HT1080 (cell line): ENCODE results near the gene TCERG1L. TPM values are rescaled to one million over a fixed set of nuclear protein-coding genes. Genes with fewer than 3 reads are reported as not detected.
"Not testable (repeated sequence)": the region's sequence is repeated elsewhere in the genome, so short reads cannot be mapped to it uniquely, and the experiment has no call there.

Experiments
- DNase-seq: peaks from one replicate; pipeline ENCODE4 v3.0.0-alpha.2; 2015; ENCODE audit warnings: low read depth
- total RNA-seq: library from RNA; depleted of rRNA; stranded (reverse); fragments of >200 nt; shearing (Covaris generic); gene quantifications from 2 replicates; pipeline ENCODE4 v1.2.3, GENCODE V29; 2014

The TCERG1L gene
- total RNA-seq, 1 experiment from 2014 or later = not detected

- no peak for DNase-seq
These were observed 223.9 kb downstream of the TCERG1L start for GRCh38 chr10:131087464-131088215.

DNA sequence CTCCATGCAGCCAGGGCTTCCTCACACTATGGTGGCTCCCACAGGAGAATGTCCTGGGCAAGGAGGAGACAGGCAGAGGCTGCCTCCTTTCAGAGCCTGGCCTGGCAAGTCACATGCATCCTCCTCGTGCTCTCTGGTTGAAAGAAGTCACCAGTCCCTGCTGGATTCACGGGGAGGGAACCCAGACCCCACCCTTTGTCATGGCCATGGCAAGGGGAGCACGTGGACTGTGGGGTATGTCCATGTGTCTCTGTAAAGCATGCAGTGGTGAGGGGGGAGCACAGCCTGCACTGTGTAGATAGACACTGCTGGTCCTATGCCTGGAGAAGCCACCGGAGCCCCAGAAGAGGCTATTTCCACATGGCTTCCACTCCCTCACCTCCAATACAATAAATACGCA is 225.0 kb downstream of the TCERG1L start:
- no peak for DNase-seq

DNA sequence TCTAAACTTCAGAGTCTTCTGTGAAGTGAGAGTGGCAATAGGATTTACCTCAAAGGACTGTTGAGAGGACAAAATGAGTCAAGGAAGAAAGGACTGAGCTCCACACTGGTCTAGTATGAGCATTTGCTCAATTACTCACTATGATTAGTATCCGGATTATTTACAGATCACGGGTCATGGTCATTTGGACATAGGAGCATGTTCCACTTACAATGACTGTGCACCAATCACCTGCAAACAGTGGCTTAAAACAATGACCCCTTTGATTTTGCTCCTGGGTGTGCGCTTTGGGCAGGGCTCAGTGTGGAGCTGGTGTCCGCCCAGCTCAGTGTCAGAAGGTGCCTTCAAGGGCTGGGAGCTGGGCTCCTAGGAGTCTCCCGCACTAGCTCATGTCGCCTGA is 225.4 kb downstream of the TCERG1L start:
- DNase-seq = peak; percentile 72

DNA sequence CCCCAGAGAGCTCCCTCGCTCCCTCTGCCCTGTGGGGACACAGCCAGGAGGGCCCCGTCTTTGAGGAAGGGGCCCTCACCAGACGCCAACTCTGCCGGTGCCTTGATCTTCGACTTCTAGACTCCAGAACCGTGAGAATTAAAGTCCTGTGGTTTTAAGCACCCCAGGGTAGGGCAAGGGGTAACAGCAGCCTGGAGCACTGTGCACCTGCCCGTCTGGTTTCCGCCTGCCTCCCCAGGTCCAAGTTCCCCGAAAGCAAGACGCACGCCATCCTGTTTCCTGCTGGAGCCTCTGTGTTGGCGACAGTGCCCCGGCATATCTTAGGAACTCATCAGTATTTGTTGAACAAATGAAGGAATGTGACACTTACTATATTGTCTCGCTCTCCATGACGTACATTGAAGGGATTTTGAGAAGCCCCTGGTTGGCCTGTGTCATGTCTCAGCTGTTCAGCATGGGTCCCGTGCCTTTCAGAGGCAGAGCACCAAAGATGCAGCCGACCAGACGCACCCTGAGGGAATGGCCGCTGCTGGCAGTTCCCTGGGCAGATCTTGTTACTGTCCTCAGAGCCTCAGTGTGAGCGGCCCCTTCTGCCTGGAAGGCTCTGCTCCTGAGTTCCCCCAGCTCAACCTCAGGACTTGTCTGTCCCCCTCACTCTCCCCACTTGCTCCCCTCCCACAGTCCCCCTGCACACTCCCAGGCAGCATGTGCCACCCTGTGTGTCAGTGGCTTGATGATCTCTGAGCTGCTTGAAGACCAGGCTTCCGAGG is 226.2 kb downstream of the TCERG1L start:
- DNase-seq = no peak

DNA sequence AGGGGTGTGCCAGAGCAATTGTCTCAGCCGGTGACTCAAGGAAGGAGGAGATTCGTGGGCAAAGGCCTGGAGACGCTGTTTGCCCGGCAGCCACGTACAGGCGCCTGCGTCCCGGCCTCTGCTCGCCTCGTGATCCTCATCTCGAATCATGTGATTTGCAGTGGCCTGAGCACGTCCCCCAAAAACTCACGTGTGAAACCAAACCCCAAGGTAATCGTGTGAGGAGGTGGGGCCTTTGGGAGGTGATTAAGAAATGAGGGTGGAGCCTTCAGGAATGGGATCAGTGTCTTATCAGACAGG is 226.8 kb downstream of the TCERG1L start:
- DNase-seq = peak; percentile 63

DNA sequence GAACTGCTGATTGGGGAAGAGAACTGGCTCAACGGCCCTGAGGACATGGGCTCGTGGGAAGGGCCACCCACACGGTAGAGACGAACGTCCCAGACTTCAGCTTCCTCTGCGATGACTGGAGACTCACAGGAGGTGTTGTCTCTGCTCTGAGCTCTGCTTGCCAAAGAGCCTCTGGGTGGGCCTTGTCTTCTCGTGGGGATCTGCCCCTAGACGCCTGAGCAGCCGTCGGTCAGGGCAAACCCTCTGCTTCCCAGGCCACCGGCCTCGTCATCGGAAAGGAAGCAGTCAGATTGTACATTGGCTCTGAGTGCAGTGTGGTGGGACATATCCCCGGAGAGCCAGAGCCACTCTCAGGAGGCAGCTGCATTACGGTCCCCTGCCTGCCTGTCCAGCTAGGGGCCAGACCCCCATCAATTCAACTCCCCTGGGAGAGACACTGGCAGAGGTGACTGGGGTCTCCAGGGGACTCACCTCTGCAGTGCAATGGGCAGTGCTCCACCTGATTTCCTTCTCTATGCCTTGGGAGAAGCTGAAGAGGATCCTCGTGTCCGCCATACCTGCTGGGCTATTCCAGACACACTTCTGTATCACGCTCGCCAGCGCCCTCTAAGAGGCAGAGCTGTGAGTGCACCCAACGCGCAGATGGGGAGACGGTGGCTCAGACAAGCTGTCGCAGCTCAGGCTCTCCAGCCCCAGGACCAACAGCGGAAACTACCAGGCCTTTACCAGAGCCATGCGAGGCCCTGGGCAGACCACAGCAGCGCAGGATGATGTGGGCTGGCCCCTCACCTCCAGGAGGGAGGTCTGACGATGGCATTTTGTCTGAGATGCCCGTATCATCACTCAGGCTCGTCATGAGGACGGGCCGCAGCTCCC is 227.4 kb downstream of the TCERG1L start:
- no peak for DNase-seq

GRCh38 chr10:131082991-131083481 is 228.5 kb downstream of the TCERG1L start:
- peak; percentile 66 for DNase-seq

- no peak for DNase-seq
These were observed 229.2 kb downstream of the TCERG1L start for GRCh38 chr10:131082201-131082850.

DNA sequence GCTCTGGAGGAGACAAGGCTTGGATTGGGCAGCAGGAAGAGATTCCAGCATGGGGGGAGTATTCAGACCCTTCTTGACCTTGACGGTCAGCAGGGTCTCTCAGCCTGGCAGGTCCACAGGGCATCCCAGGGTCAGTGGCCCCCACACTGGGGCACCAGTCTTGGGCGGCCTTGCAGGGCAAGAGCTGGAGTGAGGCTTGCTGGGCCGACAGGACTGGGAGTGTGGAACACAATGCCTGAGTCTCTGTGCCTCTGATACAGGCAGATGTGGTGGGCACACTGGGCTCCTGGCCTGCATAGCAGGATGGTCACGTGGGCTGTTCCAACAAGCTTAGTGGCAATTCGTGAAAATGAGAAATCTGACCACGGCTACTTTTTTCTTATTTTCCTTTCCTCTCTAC is 229.7 kb downstream of the TCERG1L start:
- DNase-seq = no peak

DNA sequence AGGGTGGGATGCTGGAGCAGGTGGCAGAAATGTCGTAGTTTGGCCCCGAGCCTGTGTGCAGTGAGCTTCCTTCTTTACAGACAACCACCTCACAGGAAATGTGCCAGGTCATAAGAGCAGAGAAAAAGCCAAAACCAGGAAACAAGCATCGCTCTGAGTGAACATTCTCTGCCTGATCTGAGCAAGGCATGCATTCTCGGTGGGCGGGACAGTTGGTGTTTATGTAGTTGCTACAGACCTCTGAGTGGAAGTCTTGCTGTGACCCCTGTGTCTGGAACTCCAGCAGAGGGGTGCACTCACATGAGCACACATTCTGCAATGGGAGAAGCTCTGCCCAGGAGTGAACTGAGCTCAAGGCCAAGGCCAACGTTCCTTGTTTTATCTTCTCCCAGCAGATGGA is 230.1 kb downstream of the TCERG1L start:
- peak; percentile 21 for DNase-seq

DNA sequence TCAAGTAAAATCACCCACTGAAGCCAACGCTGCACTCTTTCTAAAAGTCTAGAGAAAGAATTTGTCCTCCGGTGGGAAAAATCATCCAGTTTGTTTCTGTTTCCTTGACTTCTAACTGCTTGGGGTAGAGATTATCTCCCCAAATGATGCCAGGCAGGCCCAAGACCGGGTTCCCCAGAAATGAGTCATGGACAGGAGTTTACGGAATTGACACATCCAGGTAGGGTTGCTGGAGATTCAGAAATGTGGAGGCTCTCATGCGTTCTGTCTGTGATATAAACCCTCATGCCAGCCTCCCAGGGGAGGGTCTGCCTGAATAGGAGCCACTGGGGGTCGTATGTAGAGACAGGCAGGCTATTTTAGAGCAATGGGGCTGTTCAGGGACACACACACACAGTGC is 230.9 kb downstream of the TCERG1L start:
- no peak for DNase-seq

- no peak for DNase-seq
These were observed 232.2 kb downstream of the TCERG1L start for GRCh38 chr10:131079314-131079713.

DNA sequence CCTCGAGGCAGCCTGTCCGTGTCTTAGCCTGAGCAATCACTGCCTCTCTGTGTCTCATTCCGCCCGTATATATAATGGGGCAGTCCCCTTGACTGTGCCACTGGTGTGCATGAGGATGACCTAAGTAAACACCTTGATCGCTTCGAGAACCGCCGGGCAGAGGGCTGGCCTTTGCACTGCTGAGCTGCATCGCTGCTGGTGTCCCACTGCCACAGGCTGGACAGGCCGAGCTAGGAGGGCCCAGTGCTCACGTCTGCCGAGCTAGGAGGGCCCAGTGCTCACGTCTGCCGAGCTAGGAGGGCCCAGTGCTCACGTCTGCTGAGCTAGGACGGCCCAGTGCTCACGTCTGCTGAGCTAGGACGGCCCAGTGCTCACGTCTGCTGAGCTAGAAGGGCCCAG is 232.6 kb downstream of the TCERG1L start:
- DNase-seq = not testable (repeated sequence)

DNA sequence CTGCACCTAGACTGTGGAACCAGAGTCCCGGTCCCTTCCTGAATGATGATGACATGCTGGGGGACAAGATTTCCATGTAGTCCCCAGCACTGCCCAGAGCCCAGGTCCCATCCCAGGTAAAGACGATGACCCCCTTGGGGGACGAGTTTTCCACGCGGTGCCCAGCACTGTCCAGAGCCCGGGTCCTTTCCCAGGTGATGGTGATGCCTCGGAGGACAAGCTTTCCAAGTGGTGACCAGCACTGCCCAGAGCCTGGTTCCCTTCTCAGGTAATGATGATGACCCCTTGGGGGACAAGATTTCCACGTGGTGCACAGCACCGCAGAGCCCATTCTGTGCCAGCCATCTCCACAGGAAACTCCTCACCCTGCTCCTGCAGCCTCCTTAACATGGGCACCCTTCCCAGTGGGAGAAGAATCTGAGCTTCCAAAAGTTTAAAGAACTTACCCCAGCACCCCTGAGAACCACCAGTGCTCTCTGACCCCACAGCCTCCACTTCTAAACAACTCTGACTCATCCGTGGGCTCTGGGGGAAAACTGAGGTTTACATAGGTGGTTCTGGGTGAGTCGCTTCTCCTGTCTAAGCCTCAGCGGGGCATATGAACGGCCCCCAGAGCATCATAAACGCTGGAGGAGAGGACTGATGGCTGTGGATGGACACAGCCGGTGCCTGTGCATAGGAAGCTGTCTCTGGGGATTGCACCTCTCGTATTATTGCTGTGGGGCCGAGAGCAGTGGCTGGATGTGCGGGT is 233.2 kb downstream of the TCERG1L start:
- DNase-seq = no peak

GRCh38 chr10:131077724-131078123 is 233.8 kb downstream of the TCERG1L start:
- no peak for DNase-seq

DNA sequence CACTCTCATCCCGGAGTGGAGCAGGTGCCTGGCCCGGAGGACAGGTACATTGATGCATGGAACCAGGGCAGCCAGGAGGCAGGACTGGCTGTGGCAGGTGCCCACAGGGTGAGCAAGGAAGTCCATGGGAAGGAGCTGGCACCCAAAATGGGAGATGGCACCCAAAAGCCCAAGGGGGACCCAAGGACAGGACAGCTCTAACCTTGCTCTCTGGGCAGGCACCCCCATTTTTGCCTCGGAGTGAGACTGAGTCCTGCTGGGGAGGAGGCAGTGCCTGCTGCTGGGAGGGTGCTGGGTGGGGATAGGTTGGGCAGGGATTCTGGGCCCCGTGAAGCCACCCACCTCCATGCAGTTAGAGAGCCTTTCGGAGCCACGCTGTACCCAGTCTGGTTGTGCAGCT is 234.5 kb downstream of the TCERG1L start:
- no peak for DNase-seq

DNA sequence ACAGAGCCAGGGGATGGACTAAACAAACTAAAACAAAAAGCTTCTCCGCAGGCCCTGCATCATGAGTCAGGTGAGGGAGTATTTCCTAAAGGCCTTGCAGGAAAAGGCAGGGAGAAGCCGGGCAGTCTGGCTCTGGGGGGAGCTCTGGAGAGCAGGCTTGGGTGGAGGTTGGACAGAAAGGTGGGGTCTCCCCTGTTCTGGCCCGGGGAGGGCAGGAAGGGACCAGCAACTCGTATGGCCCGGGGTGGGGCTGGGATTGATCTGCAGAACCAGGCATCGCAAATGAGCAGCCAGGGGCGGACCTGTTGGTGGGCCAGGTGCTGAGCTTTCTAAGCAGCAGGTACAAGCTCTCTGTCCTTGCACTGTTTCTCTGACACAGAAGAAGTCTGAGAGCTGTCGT is 235.2 kb downstream of the TCERG1L start:
- no peak for DNase-seq

DNA sequence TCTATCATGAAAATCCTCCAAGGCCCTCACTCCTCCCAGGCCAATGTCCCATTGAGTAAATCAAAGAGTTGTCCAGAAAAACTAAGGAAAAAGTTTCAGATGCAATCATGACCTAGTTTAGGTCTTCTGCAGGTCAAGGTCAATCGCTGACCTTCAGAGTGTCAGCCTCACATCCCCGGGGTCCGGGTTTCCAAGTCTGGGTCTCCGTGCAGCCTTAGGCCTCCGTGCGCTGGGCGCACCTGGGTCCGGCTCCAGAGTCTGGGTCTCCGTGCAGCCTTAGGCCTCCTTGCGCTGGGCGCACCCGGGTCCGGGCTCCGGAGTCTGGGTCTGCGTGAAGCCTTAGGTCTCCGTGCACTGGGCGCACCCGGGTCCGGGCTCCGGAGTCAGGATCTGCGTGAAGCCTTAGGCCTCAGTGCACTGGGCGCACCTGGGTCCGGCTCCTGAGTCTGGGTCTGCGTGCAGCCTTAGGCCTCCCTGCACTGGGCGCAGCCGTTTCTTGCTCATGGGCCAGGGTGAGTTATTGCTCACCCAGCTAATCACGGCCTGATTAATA is 236.2 kb downstream of the TCERG1L start:
- no peak for DNase-seq

- DNase-seq = no peak
These were observed 236.8 kb downstream of the TCERG1L start for GRCh38 chr10:131074682-131075081.

DNA sequence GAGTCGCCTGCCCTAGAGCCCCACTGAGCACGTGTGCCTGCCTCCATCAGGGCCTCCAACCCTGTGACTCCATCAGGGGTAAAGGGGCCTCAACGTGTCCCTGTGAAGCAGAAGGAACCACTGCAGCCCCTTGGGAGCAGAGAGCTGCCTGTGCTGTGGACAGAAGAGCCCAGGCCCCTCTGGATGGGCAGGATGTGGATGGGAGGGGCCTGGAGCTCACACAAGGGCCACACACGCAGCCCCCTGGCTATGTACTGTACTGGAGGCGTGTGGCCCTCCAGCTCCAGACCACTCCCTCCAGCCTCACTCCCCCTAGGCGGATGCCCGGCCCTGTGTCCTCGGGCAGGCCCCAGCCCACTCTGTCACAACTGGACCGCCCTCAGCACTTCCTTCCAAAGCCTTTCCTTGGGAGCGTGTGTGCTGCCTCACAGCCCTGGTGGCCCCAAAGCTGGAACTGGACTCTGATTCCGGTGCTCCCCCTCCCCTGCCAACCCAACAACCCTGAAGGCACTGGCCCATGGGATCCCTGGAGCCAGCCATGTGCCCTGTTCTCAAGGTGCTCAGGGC is 238.0 kb downstream of the TCERG1L start:
- DNase-seq = no peak
